Skeletal muscle cell (primary cell): ENCODE data around the gene DUSP11.
"Not testable (repeated sequence)": the region's sequence is repeated elsewhere in the genome, so short reads cannot be mapped to it uniquely, and the experiment has no call there.

Source experiments
- DNase-seq: peaks from one replicate; pipeline ENCODE4 v3.0.0-alpha.2; 2010; ENCODE audit warnings: low read depth
- H3K4me3 ChIP-seq: 2 replicates; pipeline ENCODE4 v1.5.1; 2011; ENCODE audit warnings: low read depth, mild to moderate bottlenecking, control low read depth, low read length, moderate library complexity

The DUSP11 gene

GRCh38 chr2:73728043-73728442 lies 51.9 kb downstream of the DUSP11 start:
- no peak overlapping the region for H3K4me3 ChIP-seq
- DNase-seq, result no peak

DNA sequence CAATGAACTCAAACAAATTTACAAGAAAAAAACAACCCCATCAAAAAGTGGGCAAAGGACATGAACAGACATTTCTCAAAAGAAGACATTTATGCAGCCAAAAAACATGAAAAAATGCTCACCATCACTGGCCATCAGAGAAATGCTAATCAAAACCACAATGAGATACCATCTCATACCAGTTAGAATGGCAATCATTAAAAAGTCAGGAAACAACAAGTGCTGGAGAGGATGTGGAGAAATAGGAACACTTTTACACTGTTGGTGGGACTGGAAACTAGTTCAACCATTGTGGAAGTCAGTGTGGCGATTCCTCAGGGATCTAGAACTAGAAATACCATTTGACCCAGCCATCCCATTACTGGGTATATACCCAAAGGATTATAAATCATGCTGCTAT lies 53.2 kb downstream of the DUSP11 start:
- not testable (repeated sequence) for H3K4me3 ChIP-seq, DNase-seq

DNA sequence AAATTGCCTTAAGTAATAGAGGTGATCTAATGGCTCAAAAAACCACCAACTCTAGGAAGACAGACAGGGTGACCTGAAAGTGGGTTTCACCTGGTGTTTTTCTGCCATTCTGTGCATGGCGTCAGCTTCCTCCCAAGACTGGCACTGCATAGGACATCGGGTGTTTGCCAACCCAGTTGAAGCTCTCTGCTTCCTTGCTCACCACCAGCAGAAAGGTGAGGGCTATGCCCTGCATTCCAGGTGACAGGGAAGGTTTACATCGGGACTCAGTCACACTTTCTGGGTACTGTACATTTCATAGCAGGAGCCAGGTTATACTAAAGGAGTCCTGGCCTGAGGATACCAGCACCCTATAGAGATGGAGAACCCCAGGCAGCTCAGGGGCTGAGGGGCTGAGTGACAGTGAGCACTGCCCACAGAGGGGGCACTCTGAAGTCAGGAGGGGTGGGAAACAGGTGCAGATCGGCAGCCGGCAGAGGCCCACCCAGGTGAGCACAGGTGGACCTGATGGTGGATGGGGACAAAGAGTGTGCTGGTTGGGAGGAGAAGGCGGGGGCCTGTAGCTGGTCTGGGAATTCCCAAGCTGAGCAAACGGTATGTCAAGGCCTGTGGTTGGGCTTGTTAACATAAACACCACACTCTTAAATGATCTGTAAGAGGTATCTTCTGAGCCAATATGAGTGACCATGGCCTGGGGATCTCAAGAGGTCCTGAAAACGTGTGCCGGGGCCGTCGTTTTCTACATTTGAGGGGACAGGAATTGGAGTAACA lies 60.9 kb downstream of the DUSP11 start:
- no peak for DNase-seq

GRCh38 chr2:73718421-73718820 lies 61.5 kb downstream of the DUSP11 start:
- H3K4me3 ChIP-seq, result no peak overlapping the region
- DNase-seq, result no peak

More for the DNA sequence above, 60.9 kb downstream of the DUSP11 start:
- H3K4me3 ChIP-seq, result no peak overlapping the region

GRCh38 chr2:73717695-73718094 lies 62.2 kb downstream of the DUSP11 start:
- not testable (repeated sequence) for H3K4me3 ChIP-seq, DNase-seq

GRCh38 chr2:73717251-73717606 lies 62.7 kb downstream of the DUSP11 start:
- DNase-seq, result no peak
- no peak overlapping the region for H3K4me3 ChIP-seq

- no peak for DNase-seq
- H3K4me3 ChIP-seq, result no peak overlapping the region
Observed at GRCh38 chr2:73716543-73717250, 63.2 kb downstream of the DUSP11 start.

DNA sequence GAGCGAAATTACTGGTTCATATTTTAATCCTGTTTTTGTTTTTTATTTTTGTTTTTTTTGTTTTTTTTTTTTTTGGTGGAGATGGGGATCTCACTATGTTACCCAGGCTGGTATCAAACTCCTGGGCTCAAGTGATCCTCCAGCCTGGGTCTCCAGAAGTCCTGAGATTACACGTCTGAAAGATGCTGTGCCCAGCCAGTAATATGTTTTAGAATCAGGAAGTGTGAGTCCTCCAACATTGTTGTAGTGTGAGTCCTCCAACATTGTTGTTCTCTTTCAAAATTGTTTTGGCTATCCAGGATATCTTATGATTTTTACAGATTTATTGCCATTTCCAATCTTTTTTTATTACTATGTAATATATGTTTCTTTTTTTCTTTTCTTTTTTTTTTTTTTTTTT lies 65.8 kb downstream of the DUSP11 start:
- H3K4me3 ChIP-seq, result no peak overlapping the region
- no peak for DNase-seq
